Neural cell (in vitro differentiated cells): ENCODE measurements around the gene OGFOD2.

Source experiments
- CTCF ChIP-seq: fragments of 450-650 bp; IDR thresholded peaks from 2 replicates; pipeline ENCODE4 v1.5.1; 2014; ENCODE audit warnings: antibody characterized with exemption, mild to moderate bottlenecking, moderate library complexity; ENCODE audit not compliant: poor library complexity, severe bottlenecking
- EP300 ChIP-seq: fragments of 450-650 bp; conservative IDR thresholded peaks from 2 replicates; pipeline ENCODE4 v1.6.1; 2014; ENCODE audit warnings: antibody characterized with exemption, mild to moderate bottlenecking, moderate library complexity; ENCODE audit not compliant: poor library complexity, severe bottlenecking
- EZH2 ChIP-seq: fragments of 200-600, 300-800 bp; shearing (Covaris generic), sonication (generic); IDR thresholded peaks from 2 replicates; pipeline ENCODE4 v1.6.1; 2014; ENCODE audit warnings: antibody characterized with exemption, low read length, borderline replicate concordance, mild to moderate bottlenecking; ENCODE audit not compliant: insufficient read depth, poor library complexity, severe bottlenecking
- MXI1 ChIP-seq: fragments of 450-650 bp; conservative IDR thresholded peaks from 2 replicates; pipeline ENCODE4 v1.6.1; 2014; ENCODE audit warnings: antibody characterized with exemption, mild to moderate bottlenecking; ENCODE audit not compliant: poor library complexity, severe bottlenecking
- POLR2AphosphoS5 ChIP-seq: IDR thresholded peaks from 2 replicates; pipeline ENCODE4 v1.6.1; 2012
- REST ChIP-seq: IDR thresholded peaks from 2 replicates; pipeline ENCODE4 v1.6.1; 2012; ENCODE audit warnings: borderline replicate concordance
- SMC3 ChIP-seq: fragments of 450-650 bp; conservative IDR thresholded peaks from 2 replicates; pipeline ENCODE4 v1.6.1; 2014; ENCODE audit warnings: antibody characterized with exemption, mild to moderate bottlenecking, moderate library complexity; ENCODE audit not compliant: poor library complexity

GRCh38 chr12:122981587-122982476, 6.8 kb downstream of the OGFOD2 start:
- no peak for TF ChIP-seq CTCF
- TF ChIP-seq MXI1: no peak
- no peak for TF ChIP-seq EP300
- TF ChIP-seq EZH2: no peak
- TF ChIP-seq POLR2AphosphoS5: no peak
- TF ChIP-seq REST: no peak
- TF ChIP-seq SMC3: no peak
